ENCODE measurements around the gene EGFLAM. TPM values are rescaled to one million over a fixed set of nuclear protein-coding genes. Genes with fewer than 3 reads are reported as not detected.
A peak's percentile ranks its signal among the peaks of the same experiment; 100 is the strongest.

Gene EGFLAM
- total and polyA plus RNA-seq, 2 experiments from 2014 or later: 6.5 to 9.0 TPM

DNA sequence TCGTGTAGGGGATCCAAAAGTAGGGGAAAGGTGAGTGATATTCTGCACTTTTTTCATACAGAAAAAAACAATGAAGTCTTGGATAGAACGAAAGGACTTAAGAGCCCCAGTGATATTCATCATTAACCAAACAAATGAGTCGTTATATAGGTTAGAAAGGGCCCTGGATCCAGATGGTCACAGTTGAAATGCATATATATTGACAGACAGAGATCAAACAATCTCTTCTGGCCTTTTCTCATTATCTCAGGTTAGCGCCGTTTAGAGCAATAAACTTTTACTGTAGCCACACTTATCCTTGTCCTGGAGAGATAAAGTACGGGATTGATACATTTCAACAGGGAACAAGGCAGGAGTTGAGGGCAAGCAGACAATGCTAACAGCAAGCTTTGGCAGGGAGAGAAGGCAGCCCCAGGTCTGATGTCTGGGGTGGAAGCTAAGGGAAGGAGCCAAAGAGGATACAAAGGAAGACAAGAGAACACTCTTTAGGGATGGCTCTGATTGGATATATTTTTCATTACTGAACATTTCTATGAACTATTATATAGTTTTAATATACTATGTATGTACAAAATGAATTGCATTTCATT is 221.1 kb downstream of the EGFLAM start:
- Histone ChIP-seq H3K27me3 (no peaks in the 10 kb centered on the region), H3K4me1 (ENCODE audit: insufficient read depth) (peaks cover 14% of the 10 kb centered on the region), H2AFZ (no peak overlapping the region), H4K20me1 (ENCODE audit: insufficient read depth, poor library complexity, severe bottlenecking) (no peaks in the 10 kb centered on the region), H3K4me3 (no peak overlapping the region), H3K4me2 (peak overlapping the region; percentile 26), H3K9me3 (ENCODE audit: low read depth) (no peaks in the 10 kb centered on the region), H3K79me2 (no peaks in the 10 kb centered on the region), H3K36me3 (replicated peaks; ENCODE audit: insufficient read depth, low read depth) (no peaks in the 10 kb centered on the region), H3K9me2 (replicated peaks; ENCODE audit: insufficient read depth) (no peaks in the 10 kb centered on the region), H3K27ac (no peak overlapping the region)
- 21% methylated on average over 6 of the region's 6 CpGs for WGBS (ENCODE audit: low lambda C conversion rate, missing lambda C conversion rate)
- TF ChIP-seq EZH2 (IDR thresholded peaks at IDR 0.05; ENCODE audit: borderline replicate concordance) (no peak), EZH2phosphoT487 (IDR thresholded peaks at IDR 0.05; ENCODE audit: low read depth, severe bottlenecking, unreplicated experiment) (no peak)
- TF ChIP-seq, protein P1, sequence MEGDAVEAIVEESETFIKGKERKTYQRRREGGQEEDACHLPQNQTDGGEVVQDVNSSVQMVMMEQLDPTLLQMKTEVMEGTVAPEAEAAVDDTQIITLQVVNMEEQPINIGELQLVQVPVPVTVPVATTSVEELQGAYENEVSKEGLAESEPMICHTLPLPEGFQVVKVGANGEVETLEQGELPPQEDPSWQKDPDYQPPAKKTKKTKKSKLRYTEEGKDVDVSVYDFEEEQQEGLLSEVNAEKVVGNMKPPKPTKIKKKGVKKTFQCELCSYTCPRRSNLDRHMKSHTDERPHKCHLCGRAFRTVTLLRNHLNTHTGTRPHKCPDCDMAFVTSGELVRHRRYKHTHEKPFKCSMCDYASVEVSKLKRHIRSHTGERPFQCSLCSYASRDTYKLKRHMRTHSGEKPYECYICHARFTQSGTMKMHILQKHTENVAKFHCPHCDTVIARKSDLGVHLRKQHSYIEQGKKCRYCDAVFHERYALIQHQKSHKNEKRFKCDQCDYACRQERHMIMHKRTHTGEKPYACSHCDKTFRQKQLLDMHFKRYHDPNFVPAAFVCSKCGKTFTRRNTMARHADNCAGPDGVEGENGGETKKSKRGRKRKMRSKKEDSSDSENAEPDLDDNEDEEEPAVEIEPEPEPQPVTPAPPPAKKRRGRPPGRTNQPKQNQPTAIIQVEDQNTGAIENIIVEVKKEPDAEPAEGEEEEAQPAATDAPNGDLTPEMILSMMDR (IDR thresholded peaks at IDR 0.05; ENCODE audit: poor library complexity): no peak
- DNase-seq (ENCODE audit: low spot score): no peak

DNA sequence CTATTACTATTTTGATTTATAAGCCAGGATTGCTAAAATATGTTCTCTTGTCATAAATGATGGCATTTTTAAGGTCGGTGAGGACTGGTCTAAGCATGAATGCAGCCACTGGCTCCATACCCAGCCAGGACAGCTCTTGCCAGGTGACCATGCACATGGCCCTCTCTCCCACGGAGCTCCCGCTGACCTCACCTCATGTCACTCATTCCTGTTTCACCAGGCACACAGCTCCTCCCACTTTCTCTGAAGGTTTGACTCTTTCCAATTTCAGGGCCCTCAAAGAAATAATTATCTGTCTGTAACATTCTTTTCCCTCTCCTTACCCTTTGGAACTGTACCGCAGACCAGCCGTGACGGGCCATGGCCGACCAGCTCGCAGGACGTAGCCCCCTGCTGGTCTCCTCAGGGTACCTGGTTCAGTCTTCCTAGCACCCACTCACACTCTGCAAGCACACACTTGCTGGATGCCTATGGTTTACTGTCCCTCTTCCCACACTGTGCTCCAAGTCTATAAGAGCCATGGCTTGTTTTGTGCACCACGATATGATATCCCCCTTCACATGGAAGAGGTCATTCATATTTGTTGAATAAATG is 225.5 kb downstream of the EGFLAM start:
- DNase-seq (ENCODE audit: low spot score): no peak
- no peaks in the 10 kb centered on the region for H4K20me1 ChIP-seq (ENCODE audit: insufficient read depth, poor library complexity, severe bottlenecking)
- H3K27me3 ChIP-seq: no peaks in the 10 kb centered on the region
- peaks cover 12% of the 10 kb centered on the region for H3K4me1 ChIP-seq (ENCODE audit: insufficient read depth)
- no peaks in the 10 kb centered on the region for H3K79me2 ChIP-seq
- no peak overlapping the region for H3K4me3 ChIP-seq
- no peaks in the 10 kb centered on the region for H3K9me3 ChIP-seq (ENCODE audit: low read depth)
- H2AFZ ChIP-seq: no peak overlapping the region
- H3K27ac ChIP-seq: no peak overlapping the region
- WGBS (ENCODE audit: low lambda C conversion rate, missing lambda C conversion rate): 96% methylated on average over 10 of the region's 10 CpGs
- no peaks in the 10 kb centered on the region for H3K36me3 ChIP-seq (replicated peaks; ENCODE audit: insufficient read depth, low read depth)
- no peak overlapping the region for H3K4me2 ChIP-seq
- no peaks in the 10 kb centered on the region for H3K9me2 ChIP-seq (replicated peaks; ENCODE audit: insufficient read depth)
- TF ChIP-seq EZH2phosphoT487 (IDR thresholded peaks at IDR 0.05; ENCODE audit: low read depth, severe bottlenecking, unreplicated experiment): no peak
- TF ChIP-seq EZH2 (IDR thresholded peaks at IDR 0.05; ENCODE audit: borderline replicate concordance): no peak
- TF ChIP-seq, protein P1 (IDR thresholded peaks at IDR 0.05; ENCODE audit: poor library complexity): no peak

GRCh38 chr5:38494175-38494574 is 235.8 kb downstream of the EGFLAM start:
- WGBS (ENCODE audit: low lambda C conversion rate, missing lambda C conversion rate): 96% methylated on average over 6 of the region's 6 CpGs
- Histone ChIP-seq H3K79me2 (no peaks in the 10 kb centered on the region), H3K36me3 (replicated peaks; ENCODE audit: insufficient read depth, low read depth) (no peaks in the 10 kb centered on the region), H3K9me2 (replicated peaks; ENCODE audit: insufficient read depth) (no peaks in the 10 kb centered on the region), H3K4me2 (no peak overlapping the region), H2AFZ (no peak overlapping the region), H3K4me3 (no peak overlapping the region), H4K20me1 (ENCODE audit: insufficient read depth, poor library complexity, severe bottlenecking) (no peaks in the 10 kb centered on the region), H3K9me3 (ENCODE audit: low read depth) (no peaks in the 10 kb centered on the region), H3K27ac (no peak overlapping the region), H3K4me1 (ENCODE audit: insufficient read depth) (no peaks in the 10 kb centered on the region), H3K27me3 (no peaks in the 10 kb centered on the region)
- TF ChIP-seq, protein P1 (IDR thresholded peaks at IDR 0.05; ENCODE audit: poor library complexity): no peak
- TF ChIP-seq EZH2 (IDR thresholded peaks at IDR 0.05; ENCODE audit: borderline replicate concordance) (no peak), EZH2phosphoT487 (IDR thresholded peaks at IDR 0.05; ENCODE audit: low read depth, severe bottlenecking, unreplicated experiment) (no peak)
- DNase-seq (ENCODE audit: low spot score): no peak
